ENCODE data around the gene LRPPRC.
A peak's percentile ranks its signal among the peaks of the same experiment; 100 is the strongest.
"Not testable (repeated sequence)": the region's sequence is repeated elsewhere in the genome, so short reads cannot be mapped to it uniquely, and the experiment has no call there.

LRPPRC gene

DNA sequence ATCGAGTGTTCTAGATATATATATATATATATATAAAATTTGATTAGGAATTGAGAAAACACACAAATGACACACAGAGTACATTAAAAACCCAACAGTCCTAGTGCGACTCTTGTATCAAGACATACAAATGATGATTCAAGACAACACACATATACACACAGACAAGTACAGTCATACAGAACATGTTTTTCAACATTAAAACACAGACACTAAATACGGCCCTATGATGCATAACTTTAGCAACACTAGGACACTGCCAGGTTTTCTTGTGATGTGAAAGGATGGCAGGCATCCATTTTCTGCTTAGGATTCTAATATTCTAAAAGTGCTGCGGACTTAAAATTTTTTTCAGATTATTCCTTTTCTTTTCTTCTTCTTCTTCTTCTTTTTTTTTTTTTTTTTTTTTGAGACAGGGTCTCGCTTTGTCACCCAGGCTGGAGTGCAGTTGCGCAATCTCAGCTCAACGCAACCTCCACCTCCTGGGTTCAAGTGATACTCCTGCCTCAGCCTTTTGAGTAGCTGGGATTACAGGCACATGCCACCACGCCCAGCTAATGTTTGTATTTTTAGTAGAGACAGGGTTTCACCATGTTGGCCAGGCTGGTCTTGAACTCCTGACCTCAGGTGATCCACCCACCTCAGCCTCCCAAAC, 84.5 kb downstream of the LRPPRC start:
- DNase-seq, result not testable (repeated sequence)

DNA sequence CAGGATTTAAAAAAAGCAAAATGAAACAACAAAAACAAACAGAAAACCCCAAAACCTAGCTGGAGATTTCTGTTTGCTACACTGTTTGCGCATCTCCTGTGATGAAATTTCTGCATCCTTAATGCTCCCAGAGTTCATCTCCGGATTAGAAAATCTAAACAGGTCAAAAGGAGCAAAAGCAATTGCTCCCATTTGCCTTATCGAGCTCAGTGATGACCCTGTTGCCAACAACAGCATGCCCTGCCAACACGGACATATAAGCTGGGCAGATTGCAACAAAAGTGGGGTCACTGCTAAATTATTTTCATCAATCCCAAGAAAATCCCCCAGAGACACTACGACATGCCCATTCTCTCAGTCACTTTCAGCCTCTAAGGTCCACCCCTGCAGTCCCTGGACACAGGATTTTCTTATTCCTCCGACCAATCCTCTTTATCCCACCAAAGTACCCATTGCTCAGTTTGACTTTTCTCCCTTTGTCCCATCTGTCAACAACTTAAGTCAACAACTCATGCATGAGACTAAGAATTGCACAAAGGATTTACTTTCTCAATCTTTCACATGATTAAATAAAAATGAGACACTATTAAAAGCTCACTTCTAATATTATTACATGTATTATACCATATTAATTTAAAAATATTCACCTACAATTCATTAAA, 89.2 kb downstream of the LRPPRC start:
- no peak for DNase-seq

DNA sequence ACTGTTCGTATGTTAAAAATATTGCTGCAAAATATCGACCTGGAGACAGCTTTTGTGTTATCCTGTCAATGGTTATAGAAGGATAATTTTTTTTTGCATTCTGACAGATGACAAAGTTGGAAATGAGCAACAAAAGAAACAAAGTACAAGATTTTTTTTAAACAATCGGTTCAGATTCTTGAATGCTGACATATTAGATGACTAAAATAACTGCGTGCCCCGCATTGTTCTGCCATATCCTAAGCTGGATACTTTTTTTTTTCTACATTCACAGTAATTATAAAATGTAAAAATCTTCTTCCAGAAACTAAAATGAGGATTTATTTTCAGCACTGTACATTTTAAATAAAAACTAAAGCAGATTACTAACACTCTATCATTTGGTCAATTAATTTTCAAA, 89.9 kb downstream of the LRPPRC start:
- DNase-seq, result no peak

DNA sequence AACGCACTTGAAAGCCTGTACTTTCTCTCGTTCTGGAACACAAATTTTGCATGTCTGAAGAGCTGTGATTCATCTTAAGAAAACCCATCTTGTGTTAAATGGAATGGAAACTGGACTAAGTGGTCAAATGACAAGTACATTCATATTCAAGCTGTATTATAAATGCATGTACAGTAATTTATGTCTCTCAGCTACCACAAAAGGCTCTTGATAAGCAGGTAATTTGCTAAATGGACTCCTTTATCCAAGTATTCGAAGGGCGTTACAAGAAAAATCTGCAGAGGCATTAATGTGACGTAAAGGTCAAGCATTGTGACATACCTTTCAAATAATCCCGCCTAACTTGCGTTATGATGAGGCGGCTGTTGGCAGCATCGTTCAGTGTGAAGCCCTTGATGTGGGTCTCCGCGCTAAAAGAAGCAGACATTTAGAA, 90.4 kb downstream of the LRPPRC start:
- peak in 1 of 58 donors; percentile 19 for DNase-seq

DNA sequence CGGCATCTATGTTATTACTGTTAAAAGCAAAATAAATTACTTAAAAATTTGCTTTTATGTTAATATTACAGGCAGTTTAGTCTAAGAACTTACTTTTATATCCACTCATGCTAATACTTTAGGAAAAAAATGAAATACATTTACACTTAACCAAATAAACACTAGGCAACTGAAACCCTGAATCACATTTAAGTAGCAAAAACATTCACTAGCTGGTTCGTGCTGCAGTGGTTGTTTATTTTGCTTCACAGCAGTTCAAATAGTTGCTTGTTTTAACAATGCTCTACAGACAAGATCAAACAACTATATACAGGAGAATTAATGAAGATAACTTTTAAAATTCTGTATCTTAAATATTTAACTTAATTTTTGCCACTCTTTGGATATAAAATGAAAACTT, 96.2 kb downstream of the LRPPRC start:
- DNase-seq, result no peak

DNA sequence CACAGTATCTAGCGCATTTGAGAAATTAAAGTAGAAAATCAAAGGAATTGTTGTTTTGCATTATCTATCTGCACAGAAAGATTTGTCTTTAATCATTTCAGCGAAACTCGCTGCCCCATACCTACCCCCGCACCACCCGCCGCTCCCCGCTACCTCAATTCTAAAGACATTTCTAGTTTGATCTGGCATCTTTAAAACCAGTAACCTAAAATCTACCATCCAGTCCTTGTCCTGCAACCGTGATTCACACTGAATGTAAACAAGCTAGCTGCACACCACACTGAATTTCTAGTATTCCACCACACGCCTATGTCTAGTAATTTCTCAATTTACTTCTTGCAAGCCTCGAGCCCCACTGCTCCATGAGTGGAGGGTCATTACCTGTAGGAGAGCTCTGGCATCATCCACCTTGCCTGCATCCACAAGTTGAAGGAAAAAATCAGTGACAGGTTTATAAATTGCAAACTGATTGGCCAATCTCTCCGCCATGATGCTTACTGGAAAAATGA, 96.9 kb downstream of the LRPPRC start:
- peak in 1 of 58 donors; percentile 10 for DNase-seq

DNA sequence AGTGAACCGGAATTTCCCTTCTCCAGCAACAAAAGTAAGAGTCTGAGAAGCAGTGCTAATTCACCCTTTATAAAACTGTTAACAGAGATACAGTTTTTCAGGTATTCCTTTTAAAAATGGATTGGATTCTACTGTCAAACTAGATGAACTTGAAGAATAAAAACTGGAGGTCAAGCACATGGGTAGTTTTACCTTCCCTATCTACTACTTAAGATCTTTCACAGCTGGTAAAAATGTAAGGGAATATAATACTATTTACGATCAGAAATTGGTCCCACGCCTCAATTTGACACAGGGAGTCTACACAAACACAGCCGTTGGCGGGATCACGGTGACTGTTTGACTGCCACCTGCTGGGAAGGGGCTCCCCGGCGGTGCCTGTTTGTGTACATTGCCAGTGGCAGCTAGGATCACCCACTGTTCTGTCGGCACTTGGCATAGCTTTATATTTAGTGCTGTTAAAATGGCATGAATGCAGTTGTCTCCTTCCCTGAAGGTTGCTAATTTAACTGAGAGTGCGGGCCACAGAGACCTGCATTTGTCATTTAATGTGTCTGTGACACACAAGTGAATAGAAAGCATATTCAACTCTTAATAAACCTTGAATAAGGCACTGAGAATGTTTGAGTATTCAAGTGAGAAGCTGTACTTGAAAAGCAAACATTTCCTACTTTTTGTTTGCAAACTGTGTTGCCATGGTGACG, 97.5 kb downstream of the LRPPRC start:
- DNase-seq, result peak in 9 of 58 donors; percentile 1 to 24 (median 10)

DNA sequence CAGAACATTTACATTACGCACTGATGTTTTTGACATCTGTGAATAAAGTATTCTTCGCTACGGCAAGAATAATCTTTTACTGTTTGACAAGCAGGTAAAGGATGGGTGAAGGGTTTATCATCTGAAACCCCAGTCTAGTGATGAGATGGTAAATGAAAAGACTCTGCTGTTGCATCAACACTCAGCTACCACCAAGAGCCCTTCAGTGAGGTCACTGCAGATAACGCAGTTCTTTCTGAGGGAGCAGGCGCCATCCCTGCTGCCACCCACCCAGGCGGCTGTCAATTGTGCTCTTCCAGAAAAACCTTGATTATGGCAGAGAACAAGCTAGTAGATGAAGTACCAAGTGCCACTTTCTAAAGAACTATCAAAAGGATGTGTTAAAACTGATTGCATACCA, 98.3 kb downstream of the LRPPRC start:
- DNase-seq, result no peak

DNA sequence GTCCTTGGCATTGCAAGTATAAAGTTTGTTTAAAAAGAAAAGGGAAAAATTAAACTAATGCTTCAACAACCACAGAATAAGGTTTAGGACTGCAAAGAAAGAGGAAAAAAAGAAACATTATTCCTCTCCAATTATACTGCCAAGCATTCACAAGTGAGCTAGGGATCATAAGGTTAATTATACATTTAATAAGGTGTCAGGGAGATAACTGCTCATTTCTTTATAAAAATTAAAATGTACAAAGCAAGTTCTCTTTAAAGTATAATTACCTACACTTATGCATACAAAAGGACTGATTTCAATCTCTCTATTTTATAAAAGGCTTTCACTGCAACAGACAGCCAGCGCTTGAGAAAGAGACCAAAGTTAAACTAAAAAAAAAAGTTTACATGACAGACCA, 98.9 kb downstream of the LRPPRC start:
- no peak for DNase-seq

DNA sequence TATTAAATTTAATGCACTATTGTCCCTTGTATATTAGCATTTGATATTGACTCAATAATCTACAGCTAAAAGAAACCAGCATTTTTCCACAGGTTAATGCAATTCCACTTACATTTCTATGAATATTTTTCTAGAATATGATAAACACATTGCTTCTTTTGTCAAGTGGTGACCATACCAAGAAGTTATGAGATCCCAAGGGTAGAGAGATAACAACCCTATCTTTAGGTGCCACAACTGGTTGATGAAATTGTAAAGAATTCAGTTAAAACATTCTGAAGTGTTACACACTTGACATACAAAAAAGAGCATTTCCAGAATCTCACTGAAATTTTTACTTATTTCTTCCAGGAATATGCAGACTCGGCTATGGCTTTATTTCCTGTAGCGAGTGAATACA, 101.0 kb downstream of the LRPPRC start:
- DNase-seq, result no peak

DNA sequence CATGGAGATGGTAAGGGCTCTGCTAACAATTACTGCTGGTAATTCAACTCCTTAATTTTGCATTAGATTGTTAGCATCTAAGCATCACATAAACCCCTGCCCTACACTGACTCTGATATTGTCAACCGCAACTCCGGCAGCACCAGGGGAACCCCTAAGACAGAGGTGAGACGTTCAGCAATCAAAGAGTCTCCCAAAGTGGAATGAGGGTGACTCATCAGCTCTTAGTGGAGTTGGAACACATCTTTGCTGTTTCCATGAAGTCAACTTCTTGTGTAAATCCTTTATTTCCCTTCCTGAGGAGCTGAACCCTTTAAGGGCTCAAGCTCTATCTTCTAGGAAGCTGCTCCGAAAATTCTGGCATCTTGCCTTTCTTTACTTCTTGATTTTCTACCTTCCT, 104.9 kb downstream of the LRPPRC start:
- no peak for DNase-seq

DNA sequence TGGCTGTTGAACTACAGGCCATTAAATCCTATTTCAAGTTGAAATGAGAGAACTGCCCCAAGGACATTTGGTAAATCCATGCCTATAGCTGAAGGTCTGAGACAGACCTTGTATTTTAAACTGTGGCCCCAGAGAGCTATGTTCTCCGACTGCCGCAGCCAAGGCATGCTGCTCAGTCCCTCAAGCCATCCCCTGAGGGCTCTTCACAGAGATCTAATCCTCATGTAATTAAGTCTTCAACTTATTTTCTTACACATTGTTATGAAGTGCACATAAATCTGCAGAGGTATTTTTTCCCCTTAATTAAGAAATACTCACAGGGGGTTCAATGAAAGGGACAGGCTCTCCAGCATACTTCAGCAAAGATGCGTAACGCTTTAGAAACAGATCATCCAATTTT, 106.4 kb downstream of the LRPPRC start:
- DNase-seq, result no peak

DNA sequence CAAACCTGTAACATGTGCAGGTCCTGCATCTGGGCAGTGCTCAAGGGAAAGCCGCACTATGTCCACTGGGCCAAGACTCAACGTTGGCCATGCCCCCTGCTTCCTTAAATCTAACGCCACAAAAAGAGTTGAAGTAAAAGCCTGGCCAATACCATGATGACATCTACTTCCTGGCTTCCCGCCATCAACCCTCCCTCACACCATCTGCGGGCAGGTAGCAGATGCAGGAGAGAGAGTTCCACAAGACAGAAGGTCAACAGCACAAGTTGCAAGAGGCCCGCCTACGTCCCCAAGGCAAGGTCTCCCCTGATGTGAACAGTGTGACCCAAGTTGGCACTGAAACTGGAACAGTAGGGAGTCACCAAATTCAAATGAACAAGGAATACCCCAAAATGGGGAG, 108.6 kb downstream of the LRPPRC start:
- no peak for DNase-seq

DNA sequence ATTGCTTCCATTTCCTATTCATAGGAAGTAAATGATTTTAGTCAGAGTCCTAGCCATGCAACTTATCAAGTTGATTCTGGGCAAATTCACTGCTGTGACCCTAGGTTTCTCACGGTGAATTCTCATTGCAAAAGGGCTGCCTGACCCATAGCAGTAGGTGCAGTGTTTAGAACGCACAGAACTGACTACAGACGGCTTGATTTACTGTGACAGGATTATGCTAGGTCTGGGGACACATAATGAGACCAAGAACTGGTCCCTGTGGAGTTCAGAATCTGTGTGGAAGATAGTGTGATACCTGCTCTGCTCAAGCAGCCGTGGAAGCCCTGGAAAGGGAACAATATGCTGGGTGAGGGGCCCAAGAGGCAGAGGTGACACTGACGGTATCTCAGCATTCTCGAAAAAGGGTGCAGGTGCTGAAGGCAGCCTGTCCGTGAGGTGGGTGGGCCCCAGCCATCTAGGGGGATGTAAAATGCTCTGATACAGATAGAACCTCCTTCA, 110.6 kb downstream of the LRPPRC start:
- DNase-seq, result no peak

DNA sequence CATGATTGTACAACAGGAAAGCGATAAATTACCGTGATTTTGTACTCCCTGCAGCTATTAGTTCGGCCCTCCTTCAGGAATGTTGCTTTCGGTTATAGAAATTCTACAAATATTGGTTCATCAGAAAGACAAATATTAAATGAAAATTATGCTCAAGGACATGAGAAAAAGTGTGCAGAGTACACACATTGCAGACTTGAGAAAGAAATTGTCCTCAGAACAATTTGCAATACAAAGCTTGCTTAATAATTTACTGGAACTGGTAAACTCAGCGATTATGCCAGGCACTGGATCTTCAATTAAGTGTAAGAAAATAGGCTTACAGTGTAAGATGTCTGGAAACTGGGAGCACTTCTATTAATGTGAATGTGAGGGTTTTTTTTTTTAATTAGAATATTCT, 111.1 kb downstream of the LRPPRC start:
- DNase-seq, result no peak

DNA sequence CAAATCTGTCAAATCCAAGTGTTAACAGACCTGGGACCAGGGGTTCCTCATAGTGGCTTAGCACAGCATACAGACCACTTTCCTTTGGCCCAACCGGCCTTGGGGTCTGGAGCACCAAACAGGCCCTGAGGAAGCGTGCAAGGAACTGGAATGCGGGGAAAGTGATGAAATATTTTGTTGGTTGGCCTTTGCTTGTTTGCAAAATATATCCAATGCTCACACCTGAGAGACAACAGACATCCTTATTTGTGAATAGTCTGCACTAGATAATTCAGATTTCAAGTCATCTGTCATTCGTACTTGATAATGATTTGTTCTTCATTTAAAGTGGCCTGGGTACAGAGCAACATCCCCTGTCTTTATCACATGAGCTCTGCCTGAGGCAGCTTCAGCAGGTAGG, 113.5 kb downstream of the LRPPRC start:
- no peak for DNase-seq

DNA sequence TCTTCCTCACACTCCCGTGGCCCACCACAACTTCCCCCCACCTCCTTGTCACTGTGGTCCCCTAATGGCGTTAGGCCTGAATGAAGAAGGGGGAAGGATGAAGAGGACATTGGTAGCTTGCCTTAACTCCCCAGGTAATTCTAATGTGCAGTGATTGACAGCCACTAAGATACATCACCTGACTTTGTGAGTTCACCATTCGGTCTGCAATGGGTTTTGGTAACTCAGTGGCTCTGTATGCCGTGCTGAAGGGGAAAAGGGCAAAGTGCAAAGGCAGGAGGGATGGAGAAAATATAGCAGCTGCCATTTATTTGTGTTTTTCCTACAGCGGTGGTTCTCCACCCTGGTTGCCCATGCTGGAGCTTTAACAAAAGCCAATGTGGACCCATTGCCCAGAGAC, 114.8 kb downstream of the LRPPRC start:
- no peak for DNase-seq

DNA sequence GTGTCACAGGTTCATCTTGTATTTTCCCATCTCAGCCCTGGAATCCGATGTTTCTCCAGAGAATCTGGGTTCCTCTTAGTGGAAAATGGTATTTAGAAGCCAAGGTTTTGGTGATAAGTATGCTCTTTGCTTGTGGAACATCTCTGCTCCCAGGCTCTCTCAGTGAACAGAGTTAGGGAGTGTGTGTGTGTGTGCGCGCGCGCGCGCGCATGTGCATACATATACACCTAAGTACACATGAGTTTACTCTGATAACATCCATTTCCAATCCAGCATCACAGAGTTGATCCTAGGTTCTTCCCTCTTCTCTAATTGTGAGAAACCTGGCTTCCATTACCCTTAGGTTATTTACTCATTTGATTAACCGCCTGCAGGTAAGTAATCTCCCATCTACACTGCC, 115.3 kb downstream of the LRPPRC start:
- no peak for DNase-seq

DNA sequence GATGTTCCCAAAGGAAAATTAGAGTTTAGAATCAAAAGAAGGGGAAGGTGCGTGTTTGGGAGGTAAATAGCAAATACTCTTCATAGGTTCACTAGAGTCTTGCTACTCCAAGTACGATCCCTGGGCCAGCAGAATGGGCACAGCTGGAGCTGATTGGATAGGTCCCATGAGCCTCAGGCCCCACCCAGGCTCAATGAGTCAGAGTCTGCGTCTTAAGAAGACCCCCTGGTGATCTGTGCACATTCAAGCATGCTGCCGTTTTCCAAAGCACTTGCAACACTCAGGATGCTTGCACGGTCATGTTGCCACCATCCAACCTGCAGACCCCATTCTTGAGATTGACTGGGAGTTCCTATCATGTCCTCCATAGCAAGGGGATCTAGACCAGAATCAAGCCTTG, 116.5 kb downstream of the LRPPRC start:
- DNase-seq, result no peak

DNA sequence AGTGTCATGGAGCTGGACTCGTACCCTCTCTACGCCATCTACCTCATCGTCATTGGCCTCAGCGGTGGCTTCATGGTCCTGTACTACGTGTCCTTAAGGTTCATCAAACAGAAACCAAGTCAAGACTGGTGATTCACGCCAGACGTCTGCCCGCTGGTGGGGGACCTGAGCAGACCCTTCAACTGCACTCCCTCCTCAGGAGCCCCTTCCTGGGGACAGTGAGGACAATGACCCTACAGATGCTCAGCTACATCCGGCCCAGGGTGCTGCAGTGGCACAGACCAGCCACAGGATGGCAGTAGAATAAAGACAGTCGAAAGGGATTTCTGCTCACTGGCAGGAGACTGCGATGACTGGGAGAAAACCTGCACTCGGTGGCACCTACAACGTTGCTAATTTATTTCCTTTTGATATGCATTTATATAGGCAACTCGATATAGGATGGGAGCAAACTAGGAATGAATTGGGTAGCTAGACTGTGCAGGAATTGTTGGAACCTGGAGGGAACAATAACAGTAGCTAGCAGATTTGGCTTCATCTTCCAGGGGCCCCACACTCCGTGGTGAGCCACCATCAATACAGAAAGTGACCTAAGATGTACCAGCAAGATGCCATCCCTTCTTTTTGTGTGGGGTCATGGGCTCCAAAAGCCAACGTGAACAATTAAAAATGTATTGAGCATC, 117.9 kb downstream of the LRPPRC start:
- DNase-seq, result peak in 51 of 58 donors; percentile 1 to 80 (median 33)

DNA sequence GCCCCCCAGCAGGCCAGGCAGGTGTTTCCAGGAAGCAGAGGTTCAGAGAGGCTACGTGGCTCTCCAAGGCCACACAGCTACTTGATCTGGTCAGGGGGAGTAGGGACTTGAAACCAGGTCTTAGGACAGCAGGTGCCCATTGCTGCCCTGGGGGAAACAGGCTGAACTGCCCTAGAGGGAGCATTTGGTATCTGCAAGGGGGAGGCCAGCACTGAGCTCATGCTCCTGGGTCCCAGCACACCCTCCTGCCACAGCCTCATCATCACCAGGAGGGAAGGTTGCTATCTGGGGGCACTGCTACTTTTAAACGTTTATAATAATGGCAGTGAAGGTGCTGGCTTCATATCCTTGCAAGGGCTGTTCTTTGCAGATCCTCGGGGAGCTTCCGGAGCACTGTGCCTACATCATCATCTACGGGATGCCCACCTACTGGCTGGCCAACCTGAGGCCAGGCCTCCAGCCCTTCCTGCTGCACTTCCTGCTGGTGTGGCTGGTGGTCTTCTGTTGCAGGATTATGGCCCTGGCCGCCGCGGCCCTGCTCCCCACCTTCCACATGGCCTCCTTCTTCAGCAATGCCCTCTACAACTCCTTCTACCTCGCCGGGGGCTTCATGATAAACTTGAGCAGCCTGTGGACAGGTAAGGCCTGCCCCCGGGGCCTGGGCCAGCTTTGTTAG, 120.9 kb downstream of the LRPPRC start:
- no peak for DNase-seq
